ENCODE results near the gene PNPO. TPM values are rescaled to one million over a fixed set of nuclear protein-coding genes. Genes with fewer than 3 reads are reported as not detected.

The PNPO gene
- polyA plus RNA-seq, 1 experiment = 14.5 TPM

DNA sequence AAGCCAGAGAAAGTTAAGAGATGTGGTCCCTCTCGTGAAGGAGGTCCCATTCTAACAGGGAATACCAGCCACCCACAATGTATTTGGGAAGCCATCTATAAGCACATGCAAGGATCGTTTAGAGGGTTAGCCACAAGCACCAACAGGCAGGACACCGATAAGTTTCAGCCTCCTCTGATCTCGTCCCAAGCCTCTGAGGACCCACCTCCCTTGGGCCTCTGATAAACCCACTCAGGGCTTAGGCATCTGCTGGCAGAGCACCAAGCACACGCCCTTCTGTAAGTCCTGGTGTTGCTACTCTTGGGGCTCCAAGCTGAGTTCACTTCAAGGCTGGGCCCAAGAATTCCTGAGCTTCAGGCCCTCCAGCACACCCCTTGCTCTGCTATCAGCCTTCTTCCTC is 5.4 kb upstream of the PNPO start:
- H3K27ac ChIP-seq (ENCODE audit: low read depth, low read length) = no peak overlapping the region
- CTCF ChIA-PET = interaction anchor here (1.3 to 2.7 kb wide), 3 partner anchors 11 to 35 kb away, joined by 3 to 19 read pairs (median 7); partner anchors contain the start of gene CDK5RAP3
- peak; percentile 18 for DNase-seq (ENCODE audit: low read depth, low spot score)
- H3K9me3 ChIP-seq (ENCODE audit: control insufficient read depth, insufficient read depth, low read length) = no peaks in the 10 kb centered on the region
- TF ChIP-seq, protein P1, sequence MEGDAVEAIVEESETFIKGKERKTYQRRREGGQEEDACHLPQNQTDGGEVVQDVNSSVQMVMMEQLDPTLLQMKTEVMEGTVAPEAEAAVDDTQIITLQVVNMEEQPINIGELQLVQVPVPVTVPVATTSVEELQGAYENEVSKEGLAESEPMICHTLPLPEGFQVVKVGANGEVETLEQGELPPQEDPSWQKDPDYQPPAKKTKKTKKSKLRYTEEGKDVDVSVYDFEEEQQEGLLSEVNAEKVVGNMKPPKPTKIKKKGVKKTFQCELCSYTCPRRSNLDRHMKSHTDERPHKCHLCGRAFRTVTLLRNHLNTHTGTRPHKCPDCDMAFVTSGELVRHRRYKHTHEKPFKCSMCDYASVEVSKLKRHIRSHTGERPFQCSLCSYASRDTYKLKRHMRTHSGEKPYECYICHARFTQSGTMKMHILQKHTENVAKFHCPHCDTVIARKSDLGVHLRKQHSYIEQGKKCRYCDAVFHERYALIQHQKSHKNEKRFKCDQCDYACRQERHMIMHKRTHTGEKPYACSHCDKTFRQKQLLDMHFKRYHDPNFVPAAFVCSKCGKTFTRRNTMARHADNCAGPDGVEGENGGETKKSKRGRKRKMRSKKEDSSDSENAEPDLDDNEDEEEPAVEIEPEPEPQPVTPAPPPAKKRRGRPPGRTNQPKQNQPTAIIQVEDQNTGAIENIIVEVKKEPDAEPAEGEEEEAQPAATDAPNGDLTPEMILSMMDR (IDR thresholded peaks at IDR 0.05; ENCODE audit: low read depth, low read length) = no peak
- POLR2A ChIA-PET = interaction anchor here (1.3 to 1.7 kb wide), 2 partner anchors 31 to 41 kb away, joined by 3 to 4 read pairs; no protein-coding TSS in a partner anchor
- no peaks in the 10 kb centered on the region for H3K27me3 ChIP-seq (ENCODE audit: control insufficient read depth, insufficient read depth, low read length)
- H3K4me3 ChIP-seq (ENCODE audit: low read depth, low read length) = no peak overlapping the region

DNA sequence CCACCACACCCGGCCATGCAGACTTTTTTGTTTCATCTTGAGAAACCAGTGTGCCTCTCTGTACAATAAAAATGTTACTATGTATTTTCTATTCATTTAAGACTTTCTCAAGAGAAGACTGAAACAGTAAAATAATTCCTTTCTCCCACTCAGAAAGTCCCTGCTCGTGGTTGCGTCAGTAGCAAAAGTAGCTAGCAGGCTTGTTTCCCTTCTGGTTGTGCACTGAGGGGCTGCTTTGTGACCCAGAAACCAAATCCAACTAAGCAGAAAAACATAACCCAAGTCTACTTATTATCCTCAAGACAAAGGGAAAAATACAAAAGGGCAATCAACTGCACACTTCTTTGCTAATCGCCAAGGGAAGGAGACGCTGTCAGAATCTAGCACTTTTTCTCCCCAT is 3.4 kb upstream of the PNPO start:
- Histone ChIP-seq H3K9me3 (ENCODE audit: control insufficient read depth, insufficient read depth, low read length) (no peaks in the 10 kb centered on the region), H3K27ac (ENCODE audit: low read depth, low read length) (no peak overlapping the region), H3K4me3 (ENCODE audit: low read depth, low read length) (no peak overlapping the region), H3K27me3 (ENCODE audit: control insufficient read depth, insufficient read depth, low read length) (no peaks in the 10 kb centered on the region)
- DNase-seq (ENCODE audit: low read depth, low spot score) = no peak
- CTCF ChIA-PET = interaction anchor here (1.3 kb wide), 1 partner anchor 9 kb away, joined by 4 read pairs; no protein-coding TSS in a partner anchor
- POLR2A ChIA-PET = no interaction called here
- TF ChIP-seq, protein P1 (IDR thresholded peaks at IDR 0.05; ENCODE audit: low read depth, low read length) = no peak

DNA sequence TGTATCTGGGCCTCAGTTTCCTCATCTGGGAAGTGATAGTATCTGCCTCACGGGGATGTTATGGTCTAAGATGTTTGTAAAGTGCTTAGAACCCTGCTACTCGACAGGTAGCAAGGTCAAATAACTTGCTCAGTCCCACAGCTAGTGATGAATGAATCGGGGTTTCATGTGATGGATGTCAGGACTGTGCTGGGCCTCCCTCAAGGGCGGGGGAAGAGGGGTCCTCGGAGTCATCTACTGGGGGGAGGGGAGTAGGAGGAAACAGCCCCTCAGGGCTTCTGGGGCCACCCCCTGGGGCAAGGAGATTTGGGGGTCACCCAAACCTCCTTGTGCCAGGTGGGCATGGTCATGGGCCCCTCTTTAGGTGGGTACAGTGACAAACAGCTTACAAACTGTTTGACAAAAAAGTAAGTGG is 732 bp downstream of the PNPO start:
- no peak for DNase-seq (ENCODE audit: low read depth, low spot score)
- TF ChIP-seq, protein P1 (IDR thresholded peaks at IDR 0.05; ENCODE audit: low read depth, low read length) = no peak
- ChIA-PET POLR2A (no interaction called here), CTCF (interaction anchor here (1.4 to 1.6 kb wide), 2 partner anchors 37 to 76 kb away, joined by 6 to 10 read pairs; no protein-coding TSS in a partner anchor)
- Histone ChIP-seq H3K27me3 (ENCODE audit: control insufficient read depth, insufficient read depth, low read length) (no peaks in the 10 kb centered on the region), H3K4me3 (ENCODE audit: low read depth, low read length) (peak overlapping the region; percentile 87), H3K27ac (ENCODE audit: low read depth, low read length) (peak overlapping the region; percentile 47), H3K9me3 (ENCODE audit: control insufficient read depth, insufficient read depth, low read length) (no peaks in the 10 kb centered on the region)

DNA sequence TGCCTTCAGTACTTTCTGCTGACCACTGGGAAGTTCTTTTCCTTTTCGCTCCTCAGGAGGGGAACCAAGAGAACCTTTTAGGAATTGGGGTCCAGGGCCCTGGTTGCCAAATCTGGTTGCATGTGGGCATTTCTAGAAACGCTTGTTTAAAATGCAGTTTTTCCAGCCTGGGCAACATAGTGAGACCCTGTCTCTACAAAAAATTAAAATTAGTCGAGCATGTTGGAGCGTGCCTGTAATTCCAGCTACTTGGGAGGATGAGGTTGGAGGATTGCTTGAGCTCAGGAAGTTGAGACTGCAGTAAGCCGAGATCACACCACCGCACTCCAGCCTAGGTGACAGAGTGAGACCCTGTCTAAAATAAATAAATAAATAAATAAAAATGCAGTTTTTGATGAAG is 1.2 kb downstream of the PNPO start:
- no peaks in the 10 kb centered on the region for H3K27me3 ChIP-seq (ENCODE audit: control insufficient read depth, insufficient read depth, low read length)
- ChIA-PET CTCF (interaction anchor here (1.6 kb wide), 1 partner anchor 76 kb away, joined by 10 read pairs; no protein-coding TSS in a partner anchor), POLR2A (no interaction called here)
- H3K9me3 ChIP-seq (ENCODE audit: control insufficient read depth, insufficient read depth, low read length) = no peaks in the 10 kb centered on the region
- DNase-seq (ENCODE audit: low read depth, low spot score) = no peak
- no peak overlapping the region for H3K27ac ChIP-seq (ENCODE audit: low read depth, low read length)
- TF ChIP-seq, protein P1 (IDR thresholded peaks at IDR 0.05; ENCODE audit: low read depth, low read length) = no peak
- peak overlapping the region; percentile 87; the same call in 1 of the 2 replicates for H3K4me3 ChIP-seq (ENCODE audit: low read depth, low read length)

DNA sequence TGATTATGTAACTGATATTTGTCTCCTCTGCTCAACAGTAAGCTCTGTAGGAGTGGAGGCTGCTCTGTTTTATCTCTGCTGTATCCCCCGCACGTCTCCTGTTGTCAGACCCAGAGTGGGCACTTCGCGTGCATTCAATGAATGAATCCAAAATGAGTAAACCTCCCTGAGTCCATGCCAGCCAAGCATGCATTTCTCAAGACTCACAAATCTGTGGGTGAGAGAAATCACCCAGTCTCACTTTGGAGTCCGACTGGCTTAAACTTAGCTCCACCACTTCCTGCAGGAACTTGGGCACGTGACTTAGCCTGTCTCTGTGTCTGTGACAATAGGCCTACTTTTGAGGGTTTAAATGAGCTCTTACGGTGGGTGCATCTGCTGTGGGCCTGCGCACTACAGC is 3.7 kb downstream of the PNPO start:
- TF ChIP-seq, protein P1 (IDR thresholded peaks at IDR 0.05; ENCODE audit: low read depth, low read length) = no peak
- CTCF ChIA-PET = interaction anchor here (1.4 to 8.3 kb wide), 3 partner anchors 9 to 71 kb away, joined by 3 to 180 read pairs (median 125); partner anchors contain the start of gene CDK5RAP3

More for the DNA sequence above, 3.7 kb downstream of the PNPO start:
- POLR2A ChIA-PET = no interaction called here
- Histone ChIP-seq H3K27me3 (ENCODE audit: control insufficient read depth, insufficient read depth, low read length) (no peaks in the 10 kb centered on the region), H3K27ac (ENCODE audit: low read depth, low read length) (no peak overlapping the region), H3K9me3 (ENCODE audit: control insufficient read depth, insufficient read depth, low read length) (no peaks in the 10 kb centered on the region), H3K4me3 (ENCODE audit: low read depth, low read length) (no peak overlapping the region)
- DNase-seq (ENCODE audit: low read depth, low spot score) = no peak
